Myocyte (in vitro differentiated cells): ENCODE measurements around the gene REC114. TPM values are rescaled to one million over a fixed set of nuclear protein-coding genes. Genes with fewer than 3 reads are reported as not detected.
"Not testable (repeated sequence)": the region's sequence is repeated elsewhere in the genome, so short reads cannot be mapped to it uniquely, and the experiment has no call there.

ENCODE experiments used
- DNase-seq: peaks from one replicate; pipeline ENCODE4 v3.0.0-alpha.2; 2012; ENCODE audit warnings: low read depth
- polyA plus RNA-seq: library from polyadenylated mRNA; unstranded; fragments of >200 nt; gene quantifications from one replicate; pipeline ENCODE4 v1.2.1, GENCODE V29; 2012; ENCODE audit warnings: missing spikeins
- total RNA-seq: library from RNA; depleted of rRNA; stranded (reverse); fragments of >200 nt; gene quantifications from 2 replicates; pipeline ENCODE4 v1.2.3, GENCODE V29; 2014

Gene REC114
- not detected in 2 replicates for total RNA-seq
- polyA plus RNA-seq = not detected

DNA sequence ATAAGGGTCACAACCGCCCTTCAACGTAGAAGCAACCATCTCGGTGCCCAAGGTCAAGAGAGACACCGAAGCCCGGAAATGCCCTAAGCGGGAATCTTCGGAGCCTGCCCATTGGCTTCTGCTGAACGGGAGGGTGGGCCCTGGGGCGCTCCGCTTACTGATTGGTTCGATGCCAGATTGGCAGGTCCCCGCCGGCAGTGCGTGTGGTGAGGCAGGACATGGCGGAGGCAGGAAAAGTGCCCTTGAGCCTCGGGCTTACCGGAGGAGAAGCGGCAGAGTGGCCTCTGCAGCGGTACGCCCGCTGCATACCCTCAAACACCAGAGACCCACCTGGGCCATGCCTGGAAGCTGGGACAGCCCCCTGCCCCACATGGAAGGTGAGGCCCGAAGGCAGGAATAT, at the start of gene REC114:
Gene REC114 (plus strand): TSS at position 197 of the 400 bp plus-strand sequence. CDS start 22 bp downstream, at position 219.
- no peak for DNase-seq

- no peak for DNase-seq
Measured at GRCh38 chr15:73393336-73393735, 49.6 kb upstream of the REC114 start.

GRCh38 chr15:73394782-73395181, 48.2 kb upstream of the REC114 start:
- DNase-seq = no peak

DNA sequence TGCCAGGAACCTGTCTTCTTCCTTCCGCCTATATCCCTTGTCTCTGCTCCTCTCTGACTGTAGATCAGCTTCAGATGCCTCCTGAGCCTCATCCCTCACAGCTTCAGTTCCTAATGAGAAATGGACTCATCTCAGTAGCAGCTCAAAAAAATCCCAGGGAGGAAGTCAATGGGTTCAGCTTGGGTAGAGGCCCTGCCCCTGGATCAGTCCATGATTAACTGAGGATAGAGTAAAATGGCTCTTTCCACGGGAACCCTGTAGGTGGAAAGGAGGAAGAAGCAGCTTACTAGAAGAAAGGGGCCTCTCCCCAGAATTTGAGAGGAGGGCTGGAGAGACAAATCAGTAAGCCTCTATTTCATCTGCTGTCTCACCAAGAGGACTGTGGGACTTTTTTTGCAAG, 47.3 kb upstream of the REC114 start:
- DNase-seq = no peak

DNA sequence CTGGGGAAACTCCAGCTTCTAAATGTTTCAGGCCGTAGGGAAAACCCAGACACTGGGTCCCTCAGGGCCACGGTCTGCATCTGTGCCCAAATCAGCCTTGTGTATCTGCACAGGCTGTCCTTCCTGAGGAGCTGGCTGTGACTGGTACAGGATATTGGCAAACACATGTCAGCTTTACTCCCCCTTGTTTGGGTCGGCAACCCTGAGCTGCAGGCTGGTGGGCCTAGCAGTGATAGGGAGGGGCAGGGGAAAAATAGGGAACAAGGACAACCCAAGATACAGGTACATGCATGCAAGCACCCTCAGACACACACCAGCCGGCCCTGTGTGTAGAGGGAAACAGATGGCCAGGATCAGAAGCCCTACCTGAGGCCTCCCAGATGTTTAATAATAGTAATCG, 45.5 kb upstream of the REC114 start:
- no peak for DNase-seq

DNA sequence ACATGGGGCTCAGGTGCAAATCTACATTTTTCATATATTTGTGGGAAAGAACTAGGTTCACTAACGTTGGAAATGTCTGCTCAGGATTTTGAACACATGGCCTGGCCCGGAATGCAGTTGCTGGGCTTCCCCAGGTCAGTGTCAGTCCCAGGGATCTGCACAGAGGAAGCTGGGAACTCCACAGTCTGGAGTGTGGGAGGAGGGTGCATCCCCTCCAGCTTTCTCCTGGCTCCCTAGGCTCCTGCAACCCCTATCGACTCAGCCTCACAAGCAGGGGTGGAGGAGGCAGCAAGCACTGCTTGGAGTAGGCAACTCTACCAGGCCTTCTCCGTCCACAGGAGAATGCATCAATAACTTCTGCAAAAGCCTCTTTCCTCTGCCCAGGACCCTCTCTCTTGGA, 44.1 kb upstream of the REC114 start:
- DNase-seq = no peak

DNA sequence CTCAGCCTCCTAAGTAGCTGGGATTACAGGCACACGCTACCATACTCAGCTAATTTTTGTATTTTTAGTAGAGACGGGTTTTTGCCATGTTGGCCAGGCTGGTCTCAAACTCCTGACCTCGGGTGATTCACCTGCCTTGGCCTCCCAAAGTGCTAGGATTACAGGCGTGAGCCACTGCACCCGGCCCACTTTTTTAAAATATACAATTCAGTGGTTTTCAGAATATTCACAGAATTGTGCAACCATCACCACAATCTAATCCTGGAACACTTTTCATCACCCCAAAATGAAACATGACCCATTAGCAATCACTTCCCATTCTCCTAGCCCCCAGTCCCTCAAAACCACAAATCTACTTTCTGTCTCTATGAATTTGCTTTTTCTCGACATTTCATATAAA, 42.7 kb upstream of the REC114 start:
- DNase-seq = peak; percentile 4

GRCh38 chr15:73403171-73403570, 39.8 kb upstream of the REC114 start:
- DNase-seq = no peak

DNA sequence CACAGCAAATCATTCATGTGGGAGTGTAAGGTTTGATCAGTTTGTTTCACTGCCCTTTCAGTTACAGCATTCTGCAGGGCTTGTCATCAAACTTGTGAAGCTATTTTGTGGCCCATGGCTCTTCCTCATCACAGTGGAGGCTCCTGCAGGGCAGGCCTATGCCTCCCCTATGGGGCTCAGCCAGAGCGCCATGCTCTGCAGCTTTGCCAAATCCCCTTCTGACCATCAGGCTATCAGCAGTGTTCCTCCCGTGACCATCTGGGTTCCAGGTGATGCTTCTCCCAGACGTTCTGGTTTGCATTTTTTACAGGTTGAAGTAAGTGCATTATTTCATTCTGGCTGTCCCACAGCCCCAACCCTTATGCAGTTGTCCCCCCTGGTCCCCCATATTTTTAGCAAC, 28.1 kb upstream of the REC114 start:
- DNase-seq = no peak

GRCh38 chr15:73424506-73424905, 18.5 kb upstream of the REC114 start:
- DNase-seq = no peak

- DNase-seq = no peak
Measured at GRCh38 chr15:73425510-73425909, 17.5 kb upstream of the REC114 start.

GRCh38 chr15:73426323-73426994, 16.5 kb upstream of the REC114 start:
- DNase-seq = no peak

GRCh38 chr15:73431329-73431728, 11.6 kb upstream of the REC114 start:
- DNase-seq = not testable (repeated sequence)

DNA sequence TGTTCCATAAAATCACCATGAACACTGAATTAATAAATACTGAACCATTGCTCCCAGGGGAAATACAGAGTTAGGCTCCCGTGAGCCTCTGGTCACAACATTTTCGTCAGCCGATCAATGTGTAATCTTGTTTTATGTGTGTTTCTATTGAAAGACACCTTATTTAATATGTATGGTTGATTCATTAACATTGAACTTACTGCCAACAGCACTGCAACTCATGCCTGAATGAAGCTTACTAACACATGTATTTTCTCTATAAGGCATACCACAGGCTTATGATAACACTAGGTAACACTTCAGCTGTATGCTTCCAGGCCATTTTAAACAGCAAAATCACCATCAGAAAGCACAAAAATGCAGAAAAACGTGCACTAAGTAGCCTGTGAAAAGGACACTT, 9.1 kb upstream of the REC114 start:
- no peak for DNase-seq

DNA sequence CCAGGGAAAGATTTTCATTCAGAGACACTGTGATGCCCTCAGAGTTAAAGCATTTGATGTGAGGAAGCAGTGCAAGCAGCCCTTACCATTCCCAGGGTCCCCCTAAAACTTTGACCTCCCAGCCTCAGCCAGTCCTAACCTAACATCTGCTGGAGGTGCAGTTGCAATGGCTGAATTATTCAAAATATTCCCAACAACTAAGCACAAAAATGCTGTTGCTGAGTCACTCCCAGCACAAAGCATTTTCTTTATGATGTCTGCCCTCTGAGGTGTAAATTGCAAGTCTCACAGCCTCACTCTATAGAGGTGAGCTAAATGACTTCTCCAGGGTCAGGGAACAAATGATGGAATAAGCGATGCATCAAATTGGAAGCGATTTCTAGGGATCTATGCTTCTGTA, 6.4 kb upstream of the REC114 start:
- no peak for DNase-seq

DNA sequence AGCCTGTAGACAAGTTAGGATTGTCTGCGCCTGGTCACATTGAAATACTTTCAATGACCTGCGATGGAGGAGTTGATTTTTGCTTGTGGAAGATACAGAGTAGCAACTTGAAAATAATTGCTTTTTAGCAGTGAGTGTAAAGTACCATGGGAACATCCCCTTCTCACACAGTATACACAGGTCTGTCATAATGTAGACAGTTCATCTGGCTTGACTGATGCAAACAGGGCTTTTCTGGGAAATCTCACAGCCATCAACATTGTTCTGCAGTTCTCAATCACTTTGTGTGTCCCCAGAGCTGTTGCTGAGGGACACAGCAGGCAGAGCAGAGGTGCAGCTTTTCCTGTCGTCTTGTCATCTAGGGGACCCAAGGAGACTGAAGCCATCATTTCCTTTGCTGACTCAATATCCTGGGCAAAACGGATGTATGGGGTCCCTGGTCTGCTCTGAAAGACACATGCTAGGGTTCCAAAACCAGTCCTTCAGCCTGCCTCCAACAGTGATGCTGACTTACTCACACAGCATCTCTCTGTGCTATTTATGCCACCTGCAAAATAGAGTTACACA, 5.3 kb upstream of the REC114 start:
- no peak for DNase-seq

DNA sequence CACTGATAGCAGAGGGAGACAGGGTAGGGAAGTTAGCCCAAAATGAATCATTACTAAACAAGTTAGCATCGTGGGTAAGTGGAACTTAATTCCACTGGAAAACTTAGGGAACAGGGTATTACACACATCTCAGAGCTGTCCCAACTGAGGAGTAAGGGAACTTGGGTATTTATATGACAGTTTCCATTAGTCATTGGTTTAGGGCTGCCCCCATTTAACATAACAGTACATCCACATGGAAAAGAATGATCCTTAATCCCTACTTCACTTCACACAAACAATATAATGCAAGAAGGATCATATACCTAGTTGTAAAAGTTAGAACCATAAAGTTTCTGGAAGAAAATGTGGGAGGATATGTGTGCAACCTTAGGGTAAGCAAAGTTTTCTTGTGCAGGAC, 4.3 kb upstream of the REC114 start:
- DNase-seq = no peak

- no peak for DNase-seq
Measured at GRCh38 chr15:73440571-73440970, 2.4 kb upstream of the REC114 start.

- no peak for DNase-seq
Measured at GRCh38 chr15:73442421-73442820, 543 bp upstream of the REC114 start.

GRCh38 chr15:73447471-73447870, 4.5 kb downstream of the REC114 start:
- not testable (repeated sequence) for DNase-seq

DNA sequence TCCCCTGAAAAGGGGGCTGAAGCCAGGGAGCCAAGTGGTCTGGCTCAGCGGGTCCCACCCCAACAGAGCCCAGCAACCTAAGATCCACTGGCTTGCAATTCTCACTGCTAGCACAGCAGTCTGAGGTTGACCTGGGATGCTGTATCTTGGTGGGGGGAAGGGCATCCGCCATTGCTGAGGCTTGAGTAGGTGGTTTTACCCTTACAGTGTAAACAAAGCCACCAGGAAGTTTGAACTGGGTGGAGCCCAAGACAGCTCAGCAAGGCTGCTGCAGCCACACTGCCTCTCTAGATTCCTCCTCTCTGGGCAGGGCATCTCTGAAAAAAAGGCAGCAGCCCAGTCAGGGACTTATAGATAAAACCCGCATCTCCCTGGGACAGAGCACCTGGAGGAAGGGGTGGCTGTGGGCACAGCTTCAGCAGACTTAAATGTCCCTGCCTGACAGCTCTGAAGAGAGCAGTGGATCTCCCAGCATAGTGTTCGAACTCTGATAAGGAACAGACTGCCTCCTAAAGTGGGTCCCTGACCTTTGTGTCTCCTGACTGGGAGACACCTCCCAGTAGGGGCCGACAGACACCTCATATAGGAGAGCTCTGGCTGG, 5.3 kb downstream of the REC114 start:
- not testable (repeated sequence) for DNase-seq

GRCh38 chr15:73449980-73450379, 7.0 kb downstream of the REC114 start:
- not testable (repeated sequence) for DNase-seq

DNA sequence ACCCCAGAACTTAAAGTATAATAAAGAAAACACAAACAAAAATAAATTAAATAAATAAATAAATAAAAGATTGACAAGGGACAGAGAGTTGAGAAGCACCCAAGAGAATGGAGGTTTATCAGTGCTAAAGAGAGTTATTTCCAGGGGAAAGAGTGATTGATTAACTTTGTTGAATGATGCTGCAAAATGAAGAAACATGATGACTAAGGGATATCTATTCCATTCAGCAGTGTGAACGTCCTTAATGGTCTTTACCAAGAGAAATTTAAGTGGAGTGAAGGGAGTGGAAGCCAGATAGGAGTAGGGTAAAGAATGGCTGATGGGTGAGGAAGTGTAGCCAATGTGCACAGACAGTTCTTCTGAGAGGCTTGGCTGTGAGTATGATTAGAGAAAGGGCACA, 11.1 kb downstream of the REC114 start:
- no peak for DNase-seq
